ENCODE measurements around the gene CILP2. TPM values are rescaled to one million over a fixed set of nuclear protein-coding genes. Genes with fewer than 3 reads are reported as not detected.

Gene CILP2
- total and polyA plus RNA-seq, 2 donors (not counting 1 experiment from before 2014, with no cell fraction given), result 0.10 to 0.66 TPM

GRCh38 chr19:19528721-19529490, 9.2 kb upstream of the CILP2 start, which contains the start of gene YJEFN3:
Gene YJEFN3, plus strand, starts transcription at chr19:19528911. Its CDS starts 22 bp downstream, at chr19:19528933.
- no peak within 1 kb of the TSS for H3K4me3 ChIP-seq (replicated peaks in 1 of 4; ENCODE audit: control extremely low read depth in 1 of 4, insufficient read depth in 1 of 4, low read depth in 3 of 4, low read length in 4 of 4)
- TF ChIP-seq EZH2 (IDR thresholded peaks at IDR 0.05; ENCODE audit: low read length, missing control alignments) (no peak), CTCF (conservative IDR thresholded peaks at IDR 0.05 in 1 of 2, IDR thresholded peaks at IDR 0.05 in 1 of 2; ENCODE audit: low read depth in 1 of 2, low read length in 2 of 2) (no peak)

DNA sequence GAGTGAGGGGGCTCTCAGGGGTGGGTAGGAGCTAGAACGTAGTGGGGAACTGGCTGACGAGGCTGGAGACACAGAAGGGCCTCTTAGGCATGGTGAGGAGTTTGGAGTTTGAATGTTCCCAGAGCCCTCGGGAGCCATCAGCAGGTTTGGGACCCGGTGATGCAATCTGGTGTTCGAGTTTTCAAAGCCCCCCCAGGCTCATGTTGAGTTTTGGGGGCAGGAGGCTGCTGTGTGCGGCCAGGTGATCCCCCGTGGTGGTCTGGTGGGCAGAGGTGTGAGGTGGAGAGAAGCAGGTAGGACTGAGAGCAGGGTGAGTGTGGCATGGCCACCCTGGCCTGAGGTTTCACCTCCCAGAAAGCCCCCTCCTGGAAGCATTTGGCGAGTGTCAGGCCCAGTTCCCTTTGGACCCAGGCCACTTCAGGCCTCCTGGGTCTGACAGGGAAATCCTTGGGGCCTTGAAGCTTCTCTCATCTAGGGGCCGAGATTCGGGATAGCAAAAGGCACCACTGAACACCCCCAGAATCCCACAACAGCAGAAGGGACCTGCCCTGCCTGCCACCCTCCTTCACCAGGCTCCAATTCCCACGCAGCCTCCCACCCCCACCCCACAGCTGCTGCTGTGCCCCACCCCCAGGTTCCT, 8.2 kb upstream of the CILP2 start:
- no peak overlapping the region for H2AFZ ChIP-seq (ENCODE audit: low read length)
- no peaks in the 10 kb centered on the region for H4K20me1 ChIP-seq (ENCODE audit: control insufficient read depth, extremely low read depth, insufficient read depth, low read length)
- no peak overlapping the region for H3K27ac ChIP-seq (ENCODE audit: insufficient read depth, low read length)
- no peaks in the 10 kb centered on the region for H3K4me1 ChIP-seq (ENCODE audit: control insufficient read depth, extremely low read depth, insufficient read depth, low read length)
- no peaks in the 10 kb centered on the region for H3K27me3 ChIP-seq (ENCODE audit: control insufficient read depth, insufficient read depth, low read length)
- peaks cover 5% of the 10 kb centered on the region for H3K36me3 ChIP-seq (ENCODE audit: control insufficient read depth, insufficient read depth, low read length)
- no peak overlapping the region for H3K4me2 ChIP-seq (ENCODE audit: extremely low read depth, insufficient read depth, low read length)
- no peaks in the 10 kb centered on the region for H3K9me3 ChIP-seq (ENCODE audit: control insufficient read depth, insufficient read depth, low read depth, low read length)
- DNase-seq (ENCODE audit: low read depth in 2 of 2), result no peak
- H3K9ac ChIP-seq (ENCODE audit: insufficient read depth, low read length), result no peak overlapping the region
- no peaks in the 10 kb centered on the region for H3K79me2 ChIP-seq (ENCODE audit: control insufficient read depth, insufficient read depth, low read length)
- no peak overlapping the region for H3K4me3 ChIP-seq (replicated peaks in 1 of 4; ENCODE audit: control extremely low read depth in 1 of 4, insufficient read depth in 1 of 4, low read depth in 3 of 4, low read length in 4 of 4)
- no peak for TF ChIP-seq EZH2 (IDR thresholded peaks at IDR 0.05; ENCODE audit: low read length, missing control alignments)

More at GRCh38 chr19:19528721-19529490, 9.2 kb upstream of the CILP2 start, which contains the start of gene YJEFN3:
- Histone ChIP-seq H3K27ac (ENCODE audit: insufficient read depth, low read length) (no peak within 1 kb of the TSS), H2AFZ (ENCODE audit: low read length) (no peak within 1 kb of the TSS), H3K4me1 (ENCODE audit: control insufficient read depth, extremely low read depth, insufficient read depth, low read length) (no peaks in the 10 kb centered on the region), H3K27me3 (ENCODE audit: control insufficient read depth, insufficient read depth, low read length) (no peaks in the 10 kb centered on the region), H3K9ac (ENCODE audit: insufficient read depth, low read length) (no peak within 1 kb of the TSS), H3K9me3 (ENCODE audit: control insufficient read depth, insufficient read depth, low read depth, low read length) (no peaks in the 10 kb centered on the region), H4K20me1 (ENCODE audit: control insufficient read depth, extremely low read depth, insufficient read depth, low read length) (no peaks in the 10 kb centered on the region), H3K36me3 (ENCODE audit: control insufficient read depth, insufficient read depth, low read length) (peaks cover 5% of the 10 kb centered on the region), H3K4me2 (ENCODE audit: extremely low read depth, insufficient read depth, low read length) (no peak within 1 kb of the TSS), H3K79me2 (ENCODE audit: control insufficient read depth, insufficient read depth, low read length) (no peaks in the 10 kb centered on the region)
- DNase-seq (ENCODE audit: low read depth in 2 of 2), result peak in 1 of 2 donors; percentile 62

DNA sequence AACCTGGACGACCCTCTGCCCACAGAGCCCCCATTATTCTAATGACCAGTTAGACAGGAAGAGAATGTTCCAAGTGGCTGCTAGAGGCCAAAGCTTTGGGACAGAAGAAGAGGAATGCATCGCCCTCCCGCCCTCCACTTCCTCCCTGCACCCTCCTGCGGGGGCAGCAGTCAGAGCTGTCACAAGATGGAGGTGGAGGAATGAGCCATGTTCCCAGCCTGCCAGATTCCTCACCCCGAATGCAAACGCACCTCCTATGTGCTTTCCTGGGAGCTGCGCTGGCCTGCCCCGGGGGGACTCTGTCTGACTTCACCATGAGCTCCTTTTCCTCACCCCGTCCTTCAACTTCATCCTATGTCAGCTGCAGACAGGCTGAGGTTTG, 7.7 kb upstream of the CILP2 start:
- no peak overlapping the region for H2AFZ ChIP-seq (ENCODE audit: low read length)
- no peaks in the 10 kb centered on the region for H3K9me3 ChIP-seq (ENCODE audit: control insufficient read depth, insufficient read depth, low read depth, low read length)
- H3K4me3 ChIP-seq (replicated peaks in 1 of 4; ENCODE audit: control extremely low read depth in 1 of 4, insufficient read depth in 1 of 4, low read depth in 3 of 4, low read length in 4 of 4), result no peak overlapping the region
- H3K4me1 ChIP-seq (ENCODE audit: control insufficient read depth, extremely low read depth, insufficient read depth, low read length), result no peaks in the 10 kb centered on the region
- H3K79me2 ChIP-seq (ENCODE audit: control insufficient read depth, insufficient read depth, low read length), result no peaks in the 10 kb centered on the region
- H3K27me3 ChIP-seq (ENCODE audit: control insufficient read depth, insufficient read depth, low read length), result no peaks in the 10 kb centered on the region
- peaks cover 5% of the 10 kb centered on the region for H3K36me3 ChIP-seq (ENCODE audit: control insufficient read depth, insufficient read depth, low read length)
- no peak overlapping the region for H3K4me2 ChIP-seq (ENCODE audit: extremely low read depth, insufficient read depth, low read length)
- no peaks in the 10 kb centered on the region for H4K20me1 ChIP-seq (ENCODE audit: control insufficient read depth, extremely low read depth, insufficient read depth, low read length)
- H3K9ac ChIP-seq (ENCODE audit: insufficient read depth, low read length), result no peak overlapping the region
- TF ChIP-seq EZH2 (IDR thresholded peaks at IDR 0.05; ENCODE audit: low read length, missing control alignments) (no peak), CTCF (conservative IDR thresholded peaks at IDR 0.05 in 1 of 2, IDR thresholded peaks at IDR 0.05 in 1 of 2; ENCODE audit: low read depth in 1 of 2, low read length in 2 of 2) (no peak)
- no peak overlapping the region for H3K27ac ChIP-seq (ENCODE audit: insufficient read depth, low read length)
- no peak for DNase-seq (ENCODE audit: low read depth in 2 of 2)

Data from fibroblast of lung (primary cell).